NB4 (cell line): Measurements from ENCODE around the gene CDH23.

ENCODE experiments used
- DNase-seq: peaks from one replicate; pipeline ENCODE4 v3.0.0; 2010; ENCODE audit warnings: low read depth
- H3K4me3 ChIP-seq: one replicate; pipeline ENCODE4 v1.5.1; 2011; ENCODE audit warnings: mild to moderate bottlenecking, low read depth, low read length, moderate library complexity
- MYC ChIP-seq: IDR thresholded peaks from 2 replicates; pipeline ENCODE4 v1.6.1; 2011; ENCODE audit warnings: low read depth, low read length
- POLR2A ChIP-seq: IDR thresholded peaks from 2 replicates; pipeline ENCODE4 v1.6.1; 2011; ENCODE audit warnings: mild to moderate bottlenecking; ENCODE audit not compliant: insufficient read length; ENCODE audit errors: extremely low read depth
- TF ChIP-seq, protein P1 (sequence below): IDR thresholded peaks from 2 replicates; pipeline ENCODE4 v1.6.1; 2011; ENCODE audit warnings: low read depth, low read length
- TF ChIP-seq, protein P2 (sequence below): IDR thresholded peaks from one replicate; pipeline ENCODE4 v1.5.1; 2012; ENCODE audit warnings: low read depth, low read length

The CDH23 gene

DNA sequence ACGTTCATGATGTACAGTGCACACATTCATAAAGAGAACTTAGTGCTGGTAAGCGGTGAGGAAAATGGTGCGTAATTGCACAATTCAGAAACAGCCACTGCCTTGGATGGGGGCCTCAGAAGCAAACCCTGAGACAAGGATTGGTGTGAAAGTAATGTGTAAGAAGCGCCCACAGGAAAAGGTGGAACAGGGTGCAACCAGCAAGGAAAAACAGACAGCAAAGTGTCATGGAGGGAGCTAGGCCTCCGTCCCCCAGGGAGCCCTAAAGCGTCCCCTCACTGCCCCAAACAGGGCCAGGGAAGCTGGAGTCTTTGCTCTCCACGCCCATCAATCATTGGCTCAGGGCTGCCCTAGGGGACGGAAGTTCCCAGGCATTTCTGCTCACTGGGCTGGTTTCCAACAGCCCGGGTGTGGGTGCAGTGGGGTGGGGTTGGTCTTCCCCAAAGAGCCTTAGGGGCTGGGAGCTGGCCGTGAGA, 332.5 kb downstream of the CDH23 start:
- peak; percentile 97 for DNase-seq
- TF ChIP-seq MYC (no peak), POLR2A (peak; percentile 23)
- TF ChIP-seq, protein P1, sequence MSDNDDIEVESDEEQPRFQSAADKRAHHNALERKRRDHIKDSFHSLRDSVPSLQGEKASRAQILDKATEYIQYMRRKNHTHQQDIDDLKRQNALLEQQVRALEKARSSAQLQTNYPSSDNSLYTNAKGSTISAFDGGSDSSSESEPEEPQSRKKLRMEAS = peak; percentile 63; the same call in 1 of the 2 replicates
- TF ChIP-seq, protein P2, sequence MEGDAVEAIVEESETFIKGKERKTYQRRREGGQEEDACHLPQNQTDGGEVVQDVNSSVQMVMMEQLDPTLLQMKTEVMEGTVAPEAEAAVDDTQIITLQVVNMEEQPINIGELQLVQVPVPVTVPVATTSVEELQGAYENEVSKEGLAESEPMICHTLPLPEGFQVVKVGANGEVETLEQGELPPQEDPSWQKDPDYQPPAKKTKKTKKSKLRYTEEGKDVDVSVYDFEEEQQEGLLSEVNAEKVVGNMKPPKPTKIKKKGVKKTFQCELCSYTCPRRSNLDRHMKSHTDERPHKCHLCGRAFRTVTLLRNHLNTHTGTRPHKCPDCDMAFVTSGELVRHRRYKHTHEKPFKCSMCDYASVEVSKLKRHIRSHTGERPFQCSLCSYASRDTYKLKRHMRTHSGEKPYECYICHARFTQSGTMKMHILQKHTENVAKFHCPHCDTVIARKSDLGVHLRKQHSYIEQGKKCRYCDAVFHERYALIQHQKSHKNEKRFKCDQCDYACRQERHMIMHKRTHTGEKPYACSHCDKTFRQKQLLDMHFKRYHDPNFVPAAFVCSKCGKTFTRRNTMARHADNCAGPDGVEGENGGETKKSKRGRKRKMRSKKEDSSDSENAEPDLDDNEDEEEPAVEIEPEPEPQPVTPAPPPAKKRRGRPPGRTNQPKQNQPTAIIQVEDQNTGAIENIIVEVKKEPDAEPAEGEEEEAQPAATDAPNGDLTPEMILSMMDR = no peak

GRCh38 chr10:71731791-71732190, 335.1 kb downstream of the CDH23 start:
- no peak overlapping the region for H3K4me3 ChIP-seq
- DNase-seq = no peak
- TF ChIP-seq MYC (no peak), POLR2A (no peak)
- TF ChIP-seq, protein P2 = no peak
- TF ChIP-seq, protein P1 = no peak

More for the DNA sequence above, 332.5 kb downstream of the CDH23 start:
- no peak overlapping the region for H3K4me3 ChIP-seq

DNA sequence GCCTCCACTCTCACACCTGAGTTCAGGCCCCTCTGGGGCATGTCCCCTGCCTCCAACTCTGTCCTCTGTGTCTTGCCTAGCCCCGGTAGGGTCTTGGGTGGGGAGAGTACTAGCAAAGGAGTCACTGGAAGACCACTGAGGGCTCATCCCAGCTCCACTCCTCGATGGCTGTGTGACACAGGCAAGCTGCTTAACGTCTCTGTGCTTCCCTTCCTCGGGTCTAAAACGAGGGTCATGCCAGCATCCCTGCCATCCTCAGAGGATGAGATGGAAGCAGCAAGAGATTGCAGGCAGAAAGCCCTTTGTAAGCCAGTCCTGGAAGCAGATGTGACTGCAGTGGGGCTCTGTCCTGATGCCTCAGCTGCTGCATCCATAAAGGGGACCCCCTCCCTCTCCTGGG, 338.1 kb downstream of the CDH23 start:
- no peak for DNase-seq
- no peak overlapping the region for H3K4me3 ChIP-seq
- TF ChIP-seq, protein P1 = no peak
- TF ChIP-seq POLR2A = no peak

- no peak for DNase-seq
- no peak overlapping the region for H3K4me3 ChIP-seq
- TF ChIP-seq MYC = no peak
- TF ChIP-seq, protein P1 = no peak
- TF ChIP-seq POLR2A = no peak
- TF ChIP-seq, protein P2 = no peak
Measured at GRCh38 chr10:71735709-71736569, 339.2 kb downstream of the CDH23 start.

- H3K4me3 ChIP-seq = no peak overlapping the region
- no peak for DNase-seq
- TF ChIP-seq POLR2A (no peak), MYC (no peak)
- TF ChIP-seq, protein P1 = no peak
- TF ChIP-seq, protein P2 = no peak
Measured at GRCh38 chr10:71736570-71736952, 339.8 kb downstream of the CDH23 start.

DNA sequence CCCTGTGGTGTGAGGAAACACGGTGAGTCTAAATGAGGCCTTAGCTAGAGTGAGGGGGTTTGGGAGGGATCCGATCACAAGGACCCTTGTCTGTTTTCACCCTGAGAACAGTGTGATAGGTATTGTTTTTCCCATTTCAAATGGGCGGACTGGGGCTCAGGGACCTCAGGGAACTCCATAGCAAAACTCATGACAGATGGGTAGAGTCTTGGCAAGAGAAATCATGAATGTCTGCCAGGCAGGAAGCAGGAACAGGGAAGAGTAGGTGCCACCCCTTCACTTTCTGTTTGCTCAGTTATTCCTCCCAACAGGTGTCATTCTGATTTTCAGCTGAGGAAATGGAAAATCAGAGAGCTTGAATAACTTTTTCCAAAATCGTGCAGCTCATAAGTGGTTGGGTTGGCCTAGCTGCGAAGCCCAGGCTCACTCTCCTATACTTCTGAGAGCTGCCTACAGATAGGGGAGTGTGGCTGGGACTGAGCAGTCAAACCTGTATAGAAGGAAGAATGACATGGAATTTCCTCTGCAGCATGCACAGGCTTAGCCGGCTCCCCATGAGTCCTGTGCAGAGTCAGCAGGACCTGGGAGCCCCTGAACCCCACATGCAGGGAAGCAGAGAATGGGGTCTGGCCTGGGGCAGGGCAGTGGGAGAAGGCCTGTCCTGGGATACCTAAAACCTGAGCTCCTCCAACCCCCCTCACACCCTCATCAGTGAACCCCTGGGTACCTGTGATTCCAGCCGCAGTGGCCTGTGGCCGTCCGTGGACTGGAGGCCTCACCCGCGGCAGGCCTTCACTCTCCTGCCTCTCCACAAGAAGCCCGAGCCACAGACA, 340.5 kb downstream of the CDH23 start:
- no peak for DNase-seq
- TF ChIP-seq, protein P1 = no peak
- TF ChIP-seq POLR2A (no peak), MYC (no peak)
- TF ChIP-seq, protein P2 = no peak
- H3K4me3 ChIP-seq = no peak overlapping the region
